GM18502 (cell line): ENCODE results near the gene RNF166.

Experiments
- ATAC-seq: cut with Tn5 transposase; IDR thresholded peaks from one replicate; pipeline ENCODE4 v1.9.1; 2021; ENCODE audit warnings: mild to moderate bottlenecking; ENCODE audit not compliant: unreplicated experiment, poor library complexity

Gene RNF166

DNA sequence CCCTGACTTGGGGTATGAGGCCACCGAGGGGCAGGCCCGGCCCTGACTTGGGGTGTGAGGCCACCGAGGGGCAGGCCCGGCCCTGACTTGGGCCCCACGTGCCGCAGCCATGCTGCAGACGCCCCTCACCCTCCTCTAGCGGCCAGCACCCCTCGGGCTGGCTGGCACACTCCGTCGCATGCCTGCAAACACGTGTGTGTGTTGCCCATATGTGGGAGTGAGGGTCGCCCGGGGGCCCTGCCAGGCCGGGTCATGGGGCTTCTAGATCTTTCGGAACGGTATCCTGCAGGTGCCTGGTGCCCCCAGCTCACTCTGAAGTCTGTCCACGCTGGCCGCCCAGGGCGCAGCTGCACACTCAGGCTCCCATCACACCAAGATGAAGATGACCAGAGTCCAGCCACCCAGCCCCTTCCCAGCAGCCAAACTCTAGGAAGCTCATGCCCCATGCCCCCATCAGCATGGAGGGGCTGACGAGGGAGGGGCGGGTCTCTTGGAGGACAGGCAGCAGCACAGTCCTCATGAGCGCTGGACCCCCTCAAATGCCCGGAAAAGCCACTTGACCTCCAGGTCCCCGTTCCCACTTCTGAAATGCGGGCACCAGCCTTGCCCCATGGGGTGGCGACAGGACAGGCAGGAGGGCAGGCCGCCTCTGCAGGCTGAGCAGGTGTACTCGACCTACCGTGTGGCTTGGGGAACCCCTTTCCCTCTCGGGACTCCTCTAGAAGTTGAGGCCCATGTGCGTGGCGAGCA, 33.9 kb upstream of the RNF166 start:
- no peak for ATAC-seq

DNA sequence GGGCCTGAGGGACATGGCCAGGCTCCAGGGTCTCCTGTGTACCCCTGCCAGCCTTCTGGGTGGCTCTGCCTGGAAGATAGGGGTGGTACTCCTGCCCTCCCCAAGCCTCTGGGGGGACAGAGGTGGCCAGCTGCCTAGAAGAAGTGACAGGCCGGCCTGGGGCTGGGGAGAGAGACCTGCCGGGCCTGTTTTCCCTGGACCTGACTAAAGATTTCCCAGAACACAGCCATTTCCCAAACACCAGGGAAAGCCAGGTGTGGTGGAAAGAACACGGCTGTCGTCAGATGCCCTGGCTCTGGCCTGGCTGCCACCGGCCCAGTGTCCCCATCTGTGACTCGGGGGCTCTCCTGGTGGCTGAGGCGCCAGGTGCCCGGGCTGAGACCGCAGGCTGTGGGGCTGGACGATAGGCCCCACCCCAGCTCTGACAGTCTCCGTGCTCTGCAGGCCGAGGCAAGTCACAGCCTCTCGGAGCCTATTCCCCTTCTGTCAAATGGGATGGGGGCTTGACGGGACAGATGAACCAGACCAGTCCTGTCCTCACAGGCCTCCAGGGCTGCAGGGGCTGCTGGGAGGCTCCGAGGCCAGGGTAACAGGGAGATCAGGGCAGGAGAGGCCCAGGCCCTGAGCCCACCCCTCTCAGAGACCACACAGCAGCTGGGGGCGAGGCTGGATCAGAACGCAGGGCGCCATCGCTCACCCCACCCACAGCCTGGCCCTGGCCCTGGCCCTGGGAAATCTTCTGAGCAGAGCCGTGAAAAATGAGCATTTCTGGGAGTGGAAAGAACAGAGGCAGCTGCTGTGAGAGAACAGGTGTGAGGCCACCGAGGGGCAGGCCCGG, 33.1 kb upstream of the RNF166 start:
- ATAC-seq, result no peak

DNA sequence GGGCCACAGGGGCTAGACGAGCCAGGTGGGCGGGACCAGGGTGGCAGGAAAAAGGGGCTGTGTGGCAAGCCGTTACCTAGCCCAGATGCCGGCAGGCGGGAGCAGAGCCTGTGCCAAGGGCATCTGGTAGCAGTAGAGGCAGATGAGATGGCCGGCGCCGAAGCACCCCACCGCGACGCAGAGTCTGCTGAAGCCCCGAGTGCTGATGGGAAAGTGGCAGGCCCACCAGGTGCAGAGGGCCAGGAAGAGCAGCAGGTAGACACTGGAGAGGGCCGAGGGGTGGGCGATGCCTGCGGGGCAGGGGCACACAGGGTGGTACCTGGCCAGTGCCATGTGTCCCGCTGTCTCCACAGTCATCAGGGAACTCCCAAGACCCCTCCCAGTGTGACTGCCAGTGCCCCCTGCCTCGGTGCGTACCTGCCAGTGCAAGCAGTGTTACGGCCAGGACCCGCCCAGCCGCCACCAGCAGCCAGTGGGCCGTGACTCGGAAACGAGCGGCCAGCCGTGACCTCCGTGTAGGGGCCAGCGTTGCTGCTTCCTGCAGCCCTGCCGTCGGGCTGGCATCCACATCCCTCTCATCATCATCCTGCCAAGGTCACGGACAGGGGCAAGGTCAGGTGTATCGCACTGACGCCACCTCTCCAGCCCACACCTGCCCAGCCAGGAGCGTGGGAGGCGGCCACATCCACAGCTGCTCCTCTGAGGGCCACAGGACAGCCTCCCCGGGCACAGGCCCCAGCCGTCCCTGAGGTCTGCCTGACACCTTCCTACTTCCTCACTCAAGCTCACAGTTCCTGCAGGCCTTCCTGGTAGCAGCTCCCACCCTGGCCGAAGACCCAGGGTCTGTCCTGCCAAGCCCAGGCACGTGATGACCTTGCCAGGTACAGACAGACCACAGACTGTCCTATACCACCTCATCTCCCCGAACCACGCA, 32.2 kb upstream of the RNF166 start:
- no peak for ATAC-seq

DNA sequence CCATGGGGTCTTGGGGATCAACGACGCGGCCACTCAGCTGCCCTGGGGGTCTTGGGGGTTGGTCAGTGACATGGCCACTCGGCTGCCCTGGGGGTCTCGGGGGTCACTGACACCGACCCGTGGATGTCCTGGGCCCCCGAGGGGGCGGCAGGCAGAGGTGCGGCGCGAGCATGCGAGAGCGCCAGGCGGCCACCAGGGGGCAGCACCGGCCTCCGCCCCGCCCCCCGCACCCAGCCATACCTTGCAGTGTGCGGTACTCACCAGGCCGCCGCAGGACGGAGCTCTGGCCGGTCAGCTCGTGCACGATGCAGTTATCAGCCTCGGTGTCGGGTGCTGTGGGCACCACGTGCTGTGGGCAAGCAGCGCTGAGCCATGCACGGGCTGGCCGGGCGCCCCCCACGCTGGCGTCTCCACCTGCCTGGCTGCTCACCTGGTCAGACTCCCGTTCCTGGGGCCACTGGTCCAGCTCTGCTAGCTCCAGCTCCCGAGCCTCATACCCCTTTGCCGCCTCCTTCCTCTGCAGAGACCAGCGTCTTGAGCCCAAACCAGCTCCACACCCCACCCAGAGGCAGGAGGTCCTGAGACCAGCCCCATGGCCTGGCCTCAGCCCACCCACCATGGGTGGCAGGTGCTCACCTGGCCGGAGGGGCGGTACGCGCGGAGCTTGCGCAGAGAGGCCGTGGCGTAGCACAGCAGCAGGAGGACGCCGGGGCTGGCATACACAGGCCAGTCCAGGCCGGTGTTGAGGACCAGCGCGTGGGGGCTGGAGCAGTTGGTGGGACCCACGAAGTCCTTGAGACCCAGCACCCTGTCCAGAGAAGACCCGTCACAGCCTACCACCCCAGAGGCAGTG, 31.3 kb upstream of the RNF166 start:
- peak; percentile 57 for ATAC-seq

DNA sequence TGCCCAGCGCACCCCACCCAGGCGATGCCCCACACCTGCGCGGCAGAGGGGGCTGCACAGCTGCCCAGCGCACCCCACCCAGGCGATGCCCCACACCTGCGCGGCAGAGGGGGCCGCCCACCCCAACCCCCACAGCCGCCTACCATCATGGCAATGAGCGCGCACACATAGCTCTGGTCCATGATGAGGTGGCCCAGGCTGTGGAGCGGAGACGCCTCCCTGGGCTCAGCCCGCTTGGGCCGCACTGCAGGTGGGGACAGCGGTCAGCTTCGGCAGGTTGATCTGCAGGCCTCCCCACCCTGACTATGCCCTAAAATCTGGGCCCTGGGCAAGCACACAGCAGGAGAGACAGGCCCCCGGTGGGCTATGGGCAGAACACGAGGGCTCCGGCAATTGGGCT, 30.3 kb upstream of the RNF166 start:
- no peak for ATAC-seq

DNA sequence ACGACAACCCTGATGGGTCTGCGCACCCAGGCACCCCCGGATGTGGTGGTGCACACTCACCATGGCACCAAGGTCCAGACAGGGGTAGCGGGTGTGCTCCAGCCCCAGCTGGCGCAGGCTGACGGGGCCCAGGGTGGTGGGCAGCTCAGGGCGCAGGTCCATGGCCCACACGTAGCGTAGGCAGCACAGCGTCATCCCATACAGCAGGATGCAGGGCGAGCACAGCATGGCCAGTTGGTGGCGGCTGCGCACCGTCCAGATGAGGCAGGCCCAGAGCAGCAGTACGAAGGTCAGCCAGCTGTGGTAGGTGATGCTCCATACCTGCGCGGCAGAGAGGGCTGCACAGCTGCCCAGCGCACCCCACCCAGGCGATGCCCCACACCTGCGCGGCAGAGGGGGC, 29.9 kb upstream of the RNF166 start:
- ATAC-seq, result no peak

DNA sequence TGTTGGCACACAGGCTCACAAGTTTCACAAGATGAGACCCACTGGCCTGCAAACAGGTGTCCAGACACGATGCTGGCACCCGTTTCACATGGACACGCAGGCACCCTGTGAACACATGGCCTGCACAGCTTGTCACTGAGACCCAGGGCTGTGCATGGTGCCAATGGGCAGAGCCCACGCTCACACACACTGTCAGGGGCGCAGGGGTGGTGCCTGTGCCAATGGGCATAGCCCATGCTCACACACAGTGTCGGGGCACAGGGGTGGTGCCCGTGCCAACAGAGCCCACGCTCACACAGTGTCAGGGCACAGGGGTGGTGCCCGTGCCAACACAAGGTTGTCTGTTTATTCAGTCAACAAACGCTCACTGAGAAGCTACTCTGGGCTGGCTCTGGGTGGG, 29.4 kb upstream of the RNF166 start:
- ATAC-seq, result no peak

DNA sequence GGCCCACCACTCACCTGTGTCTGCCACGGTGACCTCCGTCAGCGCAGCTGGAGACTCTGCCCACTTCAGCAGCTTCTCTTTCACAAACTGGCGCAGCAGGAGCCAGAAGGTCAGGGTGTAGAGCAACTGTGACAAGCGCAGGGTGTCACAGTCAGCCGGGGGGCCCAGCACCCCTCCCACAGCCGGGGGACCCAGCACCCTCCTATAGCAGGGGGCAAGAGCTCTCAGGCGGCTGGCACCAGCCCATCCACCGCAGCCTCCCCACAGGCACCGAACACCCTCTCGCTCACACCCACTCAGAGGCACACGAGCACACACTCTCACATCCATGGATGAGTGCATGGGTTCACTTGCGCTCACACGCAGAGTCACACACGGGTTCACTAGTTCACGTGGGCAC, 28.9 kb upstream of the RNF166 start:
- no peak for ATAC-seq

DNA sequence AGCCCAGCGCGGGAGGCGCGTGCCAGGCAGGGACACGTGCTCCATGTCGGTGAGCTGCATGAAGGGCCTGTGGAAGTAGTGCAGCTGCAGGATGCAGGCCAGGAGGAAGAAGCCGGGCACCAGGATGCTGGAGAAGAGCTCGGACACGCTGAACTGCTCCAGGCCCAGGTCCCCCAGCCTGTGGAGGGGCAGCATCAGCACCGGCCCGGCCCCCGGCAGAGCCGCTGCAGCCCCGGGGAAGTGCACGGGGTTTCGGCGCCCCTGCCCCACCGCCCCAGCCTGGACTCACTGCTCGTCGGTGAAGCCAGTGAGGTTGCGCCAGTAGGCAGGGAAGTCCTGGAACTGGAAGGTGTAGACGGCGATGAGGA, 28.1 kb upstream of the RNF166 start:
- no peak for ATAC-seq

DNA sequence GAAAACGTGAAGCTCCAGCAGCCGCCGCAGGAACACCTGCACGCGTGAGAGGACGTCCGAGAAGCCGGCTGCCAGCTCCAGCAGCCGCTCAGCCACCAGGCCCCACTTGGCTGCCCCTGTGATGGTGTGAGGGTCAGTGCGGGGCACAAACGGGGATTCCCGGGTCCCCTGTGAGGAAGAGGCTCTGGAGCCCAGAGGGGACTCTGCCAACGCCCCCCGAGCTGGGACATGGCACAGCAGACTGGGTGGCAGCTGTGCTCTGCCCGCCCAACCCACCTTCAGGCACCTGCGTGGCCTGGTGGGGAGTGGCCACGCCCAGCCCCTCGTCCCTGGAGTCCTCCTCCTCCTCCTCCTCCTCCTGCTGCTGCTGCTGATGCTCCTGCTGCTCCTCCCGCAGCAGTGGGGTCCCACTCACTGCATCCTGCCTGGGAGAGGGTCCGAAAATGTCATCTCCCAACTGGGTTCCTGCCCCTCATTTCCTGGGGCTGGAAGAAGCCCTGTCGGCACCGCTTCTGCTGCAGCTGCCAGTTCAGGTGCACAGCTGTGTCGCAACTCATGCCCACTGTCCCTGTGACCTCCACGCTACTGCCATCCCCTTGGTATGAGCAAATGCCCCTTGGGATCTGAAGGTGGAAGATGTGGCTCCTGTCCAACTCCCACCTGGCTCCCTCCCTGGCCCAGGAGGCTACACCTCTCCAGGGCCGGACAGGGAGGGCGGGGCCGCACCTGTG, 27.6 kb upstream of the RNF166 start:
- ATAC-seq, result no peak

DNA sequence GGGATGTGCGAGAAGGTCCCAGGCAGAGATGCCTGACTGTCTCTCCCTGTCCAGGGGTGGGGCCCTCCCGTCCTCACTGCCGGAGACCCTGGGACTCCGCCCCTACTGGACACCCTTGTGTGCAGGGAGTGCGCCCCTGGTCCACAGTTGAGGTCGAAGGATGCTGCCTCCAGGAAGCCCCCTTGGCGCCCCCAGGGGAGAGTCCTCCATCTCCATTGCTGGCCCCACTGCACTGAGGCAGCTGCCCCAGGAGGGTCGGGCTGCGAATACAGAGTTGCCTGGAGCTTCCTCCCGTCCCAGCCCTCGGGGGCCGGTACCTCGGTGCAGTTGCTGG, 26.7 kb upstream of the RNF166 start:
- no peak for ATAC-seq

DNA sequence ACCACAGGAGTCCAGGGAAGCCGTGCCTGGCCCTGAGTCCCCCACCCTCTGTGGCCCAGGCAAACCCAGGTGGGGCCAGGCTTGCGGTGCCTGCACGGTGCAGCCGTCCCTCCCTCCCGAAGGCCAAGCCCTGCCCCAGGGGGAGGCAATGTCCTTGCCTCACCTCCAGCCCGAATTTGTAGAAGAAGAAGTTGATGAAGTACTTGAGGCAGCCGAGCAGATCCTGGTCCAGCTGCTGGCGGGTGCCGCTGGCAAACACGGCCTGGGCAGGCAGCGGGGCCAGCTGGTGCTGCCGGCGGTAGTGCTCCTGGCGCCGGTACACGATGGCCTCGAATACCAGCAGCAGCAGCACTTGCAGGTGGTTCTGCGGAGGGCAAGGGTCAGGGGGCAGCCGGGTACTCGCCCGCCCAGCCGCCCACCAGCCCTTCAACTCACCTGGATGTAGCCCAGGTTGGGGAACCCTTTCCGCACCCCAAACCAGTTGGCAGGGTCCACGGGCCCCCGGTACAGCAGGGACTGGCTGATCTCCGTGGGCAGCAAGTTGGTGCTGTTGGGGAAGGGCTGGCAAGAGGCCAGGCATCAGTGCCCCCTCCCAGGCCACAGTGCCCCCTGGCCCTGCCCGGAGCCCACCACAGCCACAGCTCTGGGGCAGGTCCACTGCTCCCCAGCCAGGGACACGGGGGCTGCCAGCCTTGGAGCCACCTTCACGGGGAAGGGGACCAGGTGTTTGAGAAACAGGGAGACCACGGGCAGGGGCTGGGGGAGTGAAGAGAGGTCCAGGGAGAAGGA, 26.2 kb upstream of the RNF166 start:
- no peak for ATAC-seq

DNA sequence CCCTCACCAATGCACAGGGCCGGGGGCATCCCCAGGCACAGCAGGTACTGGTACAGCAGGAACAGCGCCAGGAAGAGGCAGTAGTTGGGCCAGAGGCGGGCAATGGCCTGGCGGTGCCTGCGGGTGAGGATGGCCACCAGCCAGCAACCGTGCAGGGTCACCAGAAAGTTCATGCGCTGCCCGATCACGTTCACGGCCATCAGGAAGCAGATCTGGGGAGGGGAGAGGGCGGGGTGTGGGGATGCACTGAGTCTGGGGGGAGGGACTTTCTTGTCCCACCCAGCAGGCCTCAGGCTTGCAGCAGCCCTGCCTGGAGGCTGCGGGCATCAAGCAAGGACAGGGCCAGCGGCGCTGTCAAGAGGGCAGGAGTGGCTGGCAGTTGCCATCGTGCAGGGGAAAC, 25.5 kb upstream of the RNF166 start:
- no peak for ATAC-seq

DNA sequence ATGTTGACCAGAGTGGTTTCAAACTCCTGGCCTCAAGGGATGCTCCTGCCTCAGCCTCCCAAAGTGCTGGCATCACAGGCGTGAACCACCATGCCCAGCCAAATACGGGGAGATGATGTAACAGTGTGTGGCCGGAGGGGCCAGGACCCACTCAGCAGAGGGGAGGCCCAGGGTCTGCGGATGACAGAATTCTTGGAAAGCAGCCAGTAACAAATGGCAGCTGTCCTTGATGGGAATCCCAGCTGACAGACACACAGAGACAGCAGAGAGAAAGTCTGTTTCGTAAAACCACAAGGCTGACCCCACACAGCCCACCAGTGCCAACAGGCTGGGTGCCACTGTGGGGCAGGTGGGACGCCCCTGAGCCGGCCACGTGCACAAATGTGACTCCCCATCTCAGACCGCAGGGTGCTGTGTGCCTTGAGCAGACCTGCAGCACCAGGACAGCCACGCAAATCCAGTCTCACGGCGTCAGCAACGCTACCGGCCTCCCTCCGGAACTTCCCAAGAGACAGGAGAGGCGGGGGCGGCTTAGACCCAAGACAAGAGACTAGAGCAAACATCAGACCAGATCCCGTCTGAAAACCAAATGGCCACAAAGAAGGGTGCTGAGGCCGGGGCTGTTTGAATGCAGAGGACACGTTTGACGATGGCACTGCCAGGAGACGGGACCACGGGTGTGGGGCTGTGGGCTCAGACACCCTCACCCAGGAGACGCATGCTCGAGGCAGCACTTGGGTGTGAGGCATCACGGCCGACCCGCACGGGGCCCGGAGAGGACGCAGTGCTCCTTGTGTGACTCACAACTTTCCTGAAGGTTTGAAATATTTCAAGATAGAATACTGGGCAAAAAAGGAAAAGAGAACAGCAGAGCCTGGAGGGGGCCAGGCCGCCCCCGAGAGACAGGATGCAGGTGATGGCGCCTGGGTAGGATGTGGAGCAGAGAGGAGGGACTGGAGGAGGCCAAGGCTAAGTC, 24.7 kb upstream of the RNF166 start:
- no peak for ATAC-seq

DNA sequence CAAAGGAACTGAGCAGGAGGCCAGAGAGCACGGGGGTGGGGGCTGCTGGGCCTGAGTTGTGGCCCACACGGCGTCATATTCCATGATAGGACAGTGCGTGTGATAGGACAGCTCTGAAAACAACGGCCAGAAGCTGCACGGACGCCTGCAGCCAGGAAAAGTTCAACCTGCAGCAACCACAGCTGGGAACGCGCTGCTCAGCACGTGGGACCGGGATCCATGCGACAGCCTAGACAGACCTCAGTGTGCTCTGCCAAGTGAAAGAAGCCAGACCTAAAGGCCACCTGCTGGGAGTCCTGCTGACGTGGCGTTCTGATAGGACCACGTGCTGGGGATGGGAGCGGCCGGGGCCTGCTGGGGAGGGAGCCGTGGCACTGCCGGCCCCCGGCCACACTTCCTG, 21.7 kb upstream of the RNF166 start:
- ATAC-seq, result no peak

DNA sequence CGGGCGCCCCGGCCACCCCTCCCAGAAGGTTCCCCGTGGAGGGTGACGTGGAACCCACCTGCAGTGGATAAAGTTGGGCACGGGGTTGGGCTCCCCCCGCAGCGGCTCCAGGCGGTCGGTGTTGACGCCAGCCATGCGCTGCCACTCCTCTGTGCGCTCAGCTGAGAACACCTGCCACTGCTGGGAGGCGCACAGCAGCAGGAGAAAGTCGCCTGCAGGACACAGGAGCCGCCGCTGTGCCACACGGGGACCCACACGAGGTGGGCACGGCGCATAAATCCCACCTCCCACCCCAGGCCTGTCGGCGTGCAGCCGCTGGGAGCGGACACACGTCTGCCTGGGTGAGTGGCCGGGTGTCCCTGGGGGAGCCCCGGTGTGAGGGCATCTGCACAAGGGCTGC, 20.8 kb upstream of the RNF166 start:
- no peak for ATAC-seq

DNA sequence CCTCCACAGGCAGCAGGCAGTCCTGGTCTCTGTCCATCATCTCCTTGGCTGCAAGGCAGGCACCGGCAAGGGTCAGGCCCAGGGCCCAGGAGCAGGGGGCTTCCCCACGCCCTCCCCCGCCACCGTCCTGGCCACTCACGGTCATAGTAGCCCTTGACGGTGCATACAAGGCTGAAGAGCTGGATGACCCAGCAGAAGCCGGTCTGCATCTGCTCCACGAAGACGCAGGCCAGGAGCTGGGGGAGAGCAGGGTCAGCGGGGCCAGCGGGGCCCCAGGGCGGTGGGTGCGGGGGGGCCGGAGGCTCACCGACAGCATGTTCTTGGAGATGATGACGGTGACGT, 20.2 kb upstream of the RNF166 start:
- no peak for ATAC-seq
